Measurements from ENCODE around the gene TMEM134.

The TMEM134 gene

GRCh38 chr11:67500831-67501715, 32.0 kb upstream of the TMEM134 start:
- DNase-seq, result no peak

GRCh38 chr11:67500484-67500821, 31.4 kb upstream of the TMEM134 start:
- no peak for DNase-seq

GRCh38 chr11:67499808-67500483, 30.9 kb upstream of the TMEM134 start:
- no peak for DNase-seq

- DNase-seq, result no peak
These were observed 29.5 kb upstream of the TMEM134 start for GRCh38 chr11:67498544-67498972.

GRCh38 chr11:67497656-67498291, 28.7 kb upstream of the TMEM134 start:
- DNase-seq, result no peak

GRCh38 chr11:67496113-67496512, 27.1 kb upstream of the TMEM134 start:
- DNase-seq, result no peak

- no peak for DNase-seq
These were observed 26.4 kb upstream of the TMEM134 start for GRCh38 chr11:67495234-67496005.

- no peak for DNase-seq
These were observed 25.6 kb upstream of the TMEM134 start for GRCh38 chr11:67494371-67495233.

GRCh38 chr11:67493548-67494370, 24.7 kb upstream of the TMEM134 start:
- no peak for DNase-seq

GRCh38 chr11:67492801-67493547, 23.9 kb upstream of the TMEM134 start:
- DNase-seq, result no peak

- DNase-seq, result no peak
These were observed 23.1 kb upstream of the TMEM134 start for GRCh38 chr11:67492069-67492727.

- no peak for DNase-seq
These were observed 22.4 kb upstream of the TMEM134 start for GRCh38 chr11:67491276-67492068.

- no peak for DNase-seq
These were observed 21.6 kb upstream of the TMEM134 start for GRCh38 chr11:67490727-67491065.

- DNase-seq, result no peak
These were observed 21.1 kb upstream of the TMEM134 start for GRCh38 chr11:67489885-67490726.

- DNase-seq, result no peak
These were observed 20.3 kb upstream of the TMEM134 start for GRCh38 chr11:67489203-67489884.

GRCh38 chr11:67486481-67487195, 17.6 kb upstream of the TMEM134 start:
- no peak for DNase-seq

GRCh38 chr11:67485873-67486361, 16.9 kb upstream of the TMEM134 start:
- peak; percentile 37 for DNase-seq
